ENCODE results near the gene PERCC1.

The PERCC1 gene

DNA sequence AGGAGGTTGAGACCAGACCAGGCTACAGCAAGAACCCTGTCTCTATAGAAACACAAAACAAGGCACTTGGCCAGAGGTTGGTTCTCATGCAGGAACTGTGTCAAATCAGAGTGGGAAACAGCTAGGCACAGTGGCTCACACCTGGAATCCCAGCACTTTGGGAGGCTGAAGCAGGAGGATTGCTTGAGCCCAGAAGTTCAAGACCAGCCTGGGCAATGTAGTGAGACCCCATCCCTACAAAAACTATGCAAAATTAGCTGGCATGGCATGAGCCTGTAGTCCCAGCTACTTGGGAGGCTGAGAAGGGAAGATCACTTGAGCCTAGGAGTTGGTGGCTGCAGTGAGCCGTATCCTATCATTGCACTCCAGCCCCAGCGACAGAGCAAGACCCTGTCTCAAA, 18.0 kb upstream of the PERCC1 start:
- DNase-seq (ENCODE audit: low read depth) = no peak

DNA sequence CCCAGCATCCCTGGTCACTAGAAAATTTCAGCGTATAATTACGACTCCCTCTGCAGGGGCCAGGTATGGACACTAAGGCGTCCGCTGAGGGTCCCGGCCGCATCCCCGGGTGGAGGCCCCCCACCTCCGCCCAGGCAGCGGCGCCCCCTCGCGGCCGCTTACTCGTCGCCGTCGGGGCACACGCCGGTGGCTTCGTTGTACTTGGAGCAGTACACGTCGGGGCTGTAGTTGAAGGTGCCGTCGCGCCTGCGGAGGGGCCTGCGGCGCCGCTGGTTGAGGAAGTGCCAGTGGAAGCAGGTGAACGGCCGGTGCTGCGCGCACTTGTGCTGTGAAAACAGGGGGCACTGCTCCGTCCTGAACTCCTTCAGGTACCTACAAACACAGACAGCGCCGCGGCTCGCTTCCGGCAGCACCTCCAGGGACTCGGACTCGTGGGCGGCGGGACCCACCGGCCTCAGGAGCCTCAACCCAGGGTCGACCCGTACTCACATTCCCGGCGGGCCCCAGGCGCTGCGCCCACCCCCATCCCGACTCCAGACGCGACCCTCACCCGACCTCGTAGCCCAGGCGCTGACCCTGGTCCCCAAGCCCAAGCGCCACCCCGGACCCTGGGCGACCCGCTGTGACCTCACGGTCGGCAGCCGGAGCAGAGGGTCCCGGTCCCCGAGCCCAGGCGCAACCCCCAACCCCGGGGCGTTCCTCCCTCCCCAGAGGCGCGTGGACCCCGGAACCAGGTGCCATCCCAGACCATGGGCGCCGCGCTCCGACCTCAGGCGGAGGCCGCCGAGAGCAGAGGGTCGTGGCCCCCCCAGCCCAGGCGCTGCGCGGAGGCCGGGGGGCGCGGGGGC, 17.0 kb upstream of the PERCC1 start:
- peak; percentile 44 for DNase-seq (ENCODE audit: low read depth)

DNA sequence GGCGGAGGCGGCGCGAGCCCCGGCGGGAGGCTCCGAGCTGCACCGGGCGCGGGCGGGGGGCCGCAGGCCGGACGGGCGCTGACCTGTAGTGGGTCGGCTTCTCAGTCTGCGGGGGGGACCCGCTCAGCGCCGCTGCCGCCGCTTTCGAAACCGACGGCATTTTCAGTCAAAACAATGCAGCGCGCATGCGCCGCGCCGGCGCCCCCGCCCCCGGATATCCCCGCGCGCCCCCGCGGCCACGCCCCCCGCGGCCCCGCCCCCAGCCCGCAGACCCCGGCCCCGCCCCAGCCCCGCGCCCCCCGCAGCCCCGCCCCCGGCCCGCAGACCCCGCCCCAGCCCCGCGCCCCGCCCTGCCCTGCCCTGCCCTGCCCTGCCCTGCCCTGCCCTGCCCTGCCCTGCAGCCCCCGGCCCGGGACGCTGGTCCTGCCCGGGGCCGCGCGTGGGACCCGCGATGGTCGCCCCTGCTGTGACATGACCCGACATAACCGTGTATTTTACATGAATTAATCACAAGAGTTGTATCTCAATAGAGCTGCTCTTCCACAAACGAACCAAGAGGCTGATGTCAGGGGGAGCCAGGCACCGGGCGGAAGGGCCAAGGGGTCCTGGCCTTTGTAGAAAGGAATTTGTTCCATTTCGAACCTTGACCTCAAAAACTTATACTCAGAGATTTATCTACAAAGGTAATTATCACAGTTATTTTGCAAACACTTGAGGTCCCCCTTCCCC, 16.2 kb upstream of the PERCC1 start, which contains the start of gene UNKL:
Gene UNKL, minus strand, starts transcription at position 173 of the 729 bp plus-strand sequence. Its CDS starts 13 bp downstream, at position 160.
- DNase-seq (ENCODE audit: low read depth) = peak; percentile 68

DNA sequence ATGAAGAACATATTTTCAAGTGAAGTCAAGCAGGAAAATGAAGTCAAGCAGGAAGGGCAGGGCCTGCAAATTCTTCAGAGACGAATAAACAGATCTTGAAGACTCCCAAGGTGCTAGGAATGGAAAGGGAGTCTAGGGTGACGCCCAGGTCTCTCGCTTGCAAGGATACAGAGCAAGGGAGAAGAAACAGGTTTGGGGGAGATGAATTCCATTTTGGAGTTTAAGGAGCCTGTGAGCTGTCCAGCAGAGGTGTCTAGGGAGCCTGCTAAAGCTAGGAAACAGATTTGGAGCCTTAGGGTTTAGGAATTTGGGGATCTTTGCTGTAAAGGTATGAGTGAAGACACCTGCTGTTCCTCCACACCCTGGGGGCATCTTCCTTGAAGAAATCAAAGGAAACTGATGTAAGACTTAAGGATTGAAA, 14.3 kb upstream of the PERCC1 start:
- DNase-seq (ENCODE audit: low read depth) = no peak

DNA sequence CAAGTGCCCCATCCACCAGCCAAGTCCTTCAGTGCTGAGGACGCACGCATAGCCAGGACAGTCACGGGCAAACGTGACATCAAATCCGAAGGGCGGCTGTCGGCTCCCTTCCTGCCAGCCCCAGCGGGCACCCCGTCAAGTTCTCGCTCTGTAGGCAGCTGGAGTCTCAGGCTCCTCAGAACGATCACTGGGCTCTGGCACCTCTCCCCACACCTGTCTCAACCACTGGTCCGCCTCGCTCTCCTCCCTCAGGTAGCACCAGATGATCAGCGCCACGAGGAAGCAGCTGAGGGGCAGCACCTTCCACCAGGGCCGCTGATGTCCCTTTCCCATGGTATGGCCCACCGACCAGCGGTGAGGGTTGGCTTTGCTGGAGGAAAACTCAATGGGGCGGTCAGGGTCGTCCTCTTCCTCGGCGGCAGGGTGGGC, 10.8 kb upstream of the PERCC1 start:
- no peak for DNase-seq (ENCODE audit: low read depth)

DNA sequence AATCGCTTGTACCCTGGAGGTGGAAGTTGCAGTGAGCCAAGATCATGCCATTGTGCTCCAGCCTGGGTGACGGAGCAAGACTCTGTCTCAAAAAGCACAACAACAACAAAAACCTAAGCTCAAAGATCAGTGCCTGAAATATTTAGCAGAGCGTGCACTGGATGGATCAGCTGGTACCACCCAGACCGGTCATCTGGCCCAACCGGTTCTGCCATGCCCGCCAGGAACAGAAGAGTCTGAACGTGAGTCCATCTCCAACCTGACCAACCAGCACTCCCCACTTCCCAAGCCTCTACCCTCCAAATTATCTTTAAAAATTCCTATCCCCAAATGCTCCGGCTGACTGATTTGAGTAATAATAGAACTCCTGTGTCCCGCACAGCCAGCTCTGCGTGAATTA, 8.8 kb upstream of the PERCC1 start:
- no peak for DNase-seq (ENCODE audit: low read depth)

DNA sequence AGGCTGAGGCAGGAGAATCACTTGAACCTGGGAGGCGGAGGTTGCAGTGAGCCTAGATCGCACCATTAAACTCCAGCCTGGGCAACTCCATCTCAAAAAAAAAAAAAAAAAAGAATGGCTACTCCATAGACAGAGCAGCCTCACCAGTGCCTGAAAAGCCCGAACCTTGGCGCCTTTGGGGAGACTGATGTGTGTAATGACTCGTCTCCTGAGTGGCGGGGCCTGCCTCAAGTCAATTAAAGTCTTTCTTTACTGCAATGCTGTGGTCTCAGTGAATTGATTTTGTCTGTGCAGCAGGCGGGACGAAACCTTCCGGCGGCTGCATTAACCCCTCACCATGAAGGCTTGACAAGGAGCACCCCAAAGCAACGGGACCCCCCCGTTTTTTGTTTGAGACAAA, 6.8 kb upstream of the PERCC1 start:
- no peak for DNase-seq (ENCODE audit: low read depth)

DNA sequence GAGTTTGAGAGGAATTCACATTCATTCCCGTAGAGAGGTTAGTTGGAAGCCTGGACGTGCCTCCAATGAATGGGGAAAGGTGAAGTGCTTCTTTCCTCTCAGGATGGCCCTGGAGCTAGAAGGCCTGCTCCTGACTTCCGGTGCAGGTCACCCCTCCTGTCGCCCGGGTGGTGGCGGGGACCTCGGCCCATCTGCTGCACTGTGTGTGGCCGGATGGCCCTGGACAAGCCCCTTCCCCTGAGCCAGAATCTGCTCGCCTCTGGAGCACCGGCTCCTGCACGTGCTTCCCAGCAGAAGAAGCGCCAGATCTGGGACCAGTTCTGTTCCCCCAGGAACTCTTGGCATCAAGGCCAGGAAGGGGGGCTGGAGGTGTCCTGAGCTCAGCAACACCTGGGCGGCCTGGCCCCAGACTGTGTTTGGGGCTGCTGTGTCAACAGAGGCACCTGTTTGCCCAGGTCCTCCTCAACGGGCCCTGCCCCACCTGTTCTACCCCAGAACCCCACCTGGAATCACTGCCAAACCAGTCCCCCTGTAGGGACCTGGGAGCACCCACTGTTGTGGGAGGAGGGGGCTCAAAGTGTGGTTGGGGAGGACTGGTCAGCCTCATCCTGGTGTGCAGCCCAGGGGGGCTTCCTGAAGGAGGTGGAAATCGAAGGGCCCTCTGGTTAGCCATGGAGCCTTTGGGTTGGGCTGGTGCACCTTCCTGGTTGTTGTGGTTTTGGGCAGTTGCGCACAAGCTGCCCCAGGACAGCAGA, 5.1 kb upstream of the PERCC1 start:
- no peak for DNase-seq (ENCODE audit: low read depth)

DNA sequence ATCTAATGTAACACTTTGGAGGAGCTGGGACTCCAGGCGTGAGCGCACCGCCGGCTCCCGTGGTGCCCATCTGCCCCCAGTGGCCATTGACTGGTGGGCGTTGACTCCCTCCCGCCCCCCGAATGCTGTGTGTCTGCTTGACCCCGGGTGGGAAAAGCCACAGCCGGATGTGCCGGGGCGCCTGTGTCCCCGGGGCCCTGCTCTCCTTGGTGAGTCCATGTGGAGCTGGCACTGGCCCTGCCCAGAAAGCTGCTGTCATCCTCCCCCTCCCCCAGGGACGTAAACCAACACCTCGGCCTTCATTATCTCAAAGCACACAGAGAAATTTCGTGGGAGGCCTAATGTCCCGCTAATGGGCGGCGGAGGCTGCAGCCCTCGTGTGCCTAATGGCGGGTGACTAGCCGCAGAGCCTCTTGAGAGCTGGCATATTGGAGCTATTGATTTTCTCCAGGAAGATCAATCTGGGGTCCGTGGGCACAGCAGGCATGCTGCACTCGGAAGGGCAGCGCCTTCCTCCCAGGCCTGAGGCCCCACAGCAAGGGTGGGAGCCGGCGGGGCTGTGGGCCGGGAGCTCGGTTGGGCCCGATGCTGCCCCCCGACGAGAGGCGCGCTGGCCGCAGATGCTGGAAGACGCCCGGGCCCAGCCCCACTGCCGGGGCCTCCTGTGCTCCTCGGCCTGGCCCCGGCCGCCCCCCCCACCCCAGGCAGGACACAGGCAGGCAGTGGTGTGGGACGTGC, 4.0 kb upstream of the PERCC1 start:
- DNase-seq (ENCODE audit: low read depth) = no peak

DNA sequence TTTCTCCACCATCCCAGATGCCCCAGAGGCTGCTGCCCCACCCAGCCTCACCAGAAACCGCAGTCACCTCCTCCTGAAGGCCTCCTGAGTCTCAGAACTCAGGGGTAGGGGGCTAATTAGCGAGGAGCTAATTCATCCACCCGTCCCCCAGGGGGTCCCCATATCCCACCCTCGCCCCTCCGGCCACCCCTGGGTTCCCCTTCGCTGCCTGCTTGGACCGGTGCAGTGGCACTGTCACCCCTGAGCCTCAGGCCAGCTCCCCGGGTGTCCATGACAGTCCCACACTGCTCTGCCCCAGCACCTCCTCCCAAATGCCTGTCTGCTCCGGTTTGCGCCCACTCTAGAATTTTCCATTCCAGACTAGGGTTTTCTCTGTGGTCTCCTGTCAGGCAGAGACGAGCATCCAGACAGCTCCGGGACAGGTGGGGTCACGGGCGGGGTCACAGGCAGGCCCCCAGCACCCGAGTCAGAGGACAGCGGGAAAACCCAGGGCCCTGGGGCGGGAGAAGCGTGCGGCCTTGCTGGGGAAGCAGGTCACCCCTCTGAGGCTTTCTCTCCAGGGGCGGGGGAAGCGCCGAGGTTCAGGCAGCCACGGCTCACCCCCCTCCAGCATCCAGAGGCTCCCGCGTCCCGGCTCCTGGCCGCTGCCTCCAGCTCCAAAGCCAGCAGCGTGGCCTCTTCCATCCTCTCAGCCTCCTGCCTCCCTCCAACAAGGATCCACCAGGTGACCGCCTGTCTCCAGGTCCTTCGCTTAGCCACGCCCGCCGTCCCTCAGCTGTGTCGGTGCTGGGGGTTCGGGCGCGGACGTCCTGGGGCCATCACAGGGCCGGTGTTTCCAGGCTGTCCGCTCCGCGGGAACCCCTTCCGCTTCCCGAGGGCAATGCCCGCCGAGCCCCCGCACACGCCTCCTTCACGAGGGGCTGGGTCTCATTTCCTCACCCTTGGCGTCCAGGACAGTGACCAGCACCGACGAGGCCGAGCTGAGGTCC, 3.1 kb upstream of the PERCC1 start:
- DNase-seq (ENCODE audit: low read depth) = no peak

DNA sequence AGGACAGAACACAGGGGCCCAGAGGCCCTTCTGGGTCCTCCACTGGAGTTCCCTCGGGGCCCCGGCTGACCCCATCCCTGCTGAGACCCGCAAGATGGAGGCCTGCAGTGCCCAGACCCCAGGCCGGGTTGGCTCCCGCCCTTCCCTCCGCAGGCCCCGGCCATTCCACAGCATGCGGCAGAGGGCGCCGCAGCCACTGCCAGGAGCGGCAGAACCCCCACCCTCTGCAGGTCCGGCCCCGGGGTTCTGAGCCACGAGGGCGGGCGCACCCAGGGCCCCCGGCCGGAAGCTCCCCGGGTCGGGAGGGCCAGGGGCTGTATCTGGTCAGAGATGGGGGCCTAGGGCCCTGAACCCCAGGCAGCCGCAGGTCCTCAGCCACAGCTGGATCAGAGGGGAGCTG, 2.4 kb upstream of the PERCC1 start:
- peak; percentile 35 for DNase-seq (ENCODE audit: low read depth)

DNA sequence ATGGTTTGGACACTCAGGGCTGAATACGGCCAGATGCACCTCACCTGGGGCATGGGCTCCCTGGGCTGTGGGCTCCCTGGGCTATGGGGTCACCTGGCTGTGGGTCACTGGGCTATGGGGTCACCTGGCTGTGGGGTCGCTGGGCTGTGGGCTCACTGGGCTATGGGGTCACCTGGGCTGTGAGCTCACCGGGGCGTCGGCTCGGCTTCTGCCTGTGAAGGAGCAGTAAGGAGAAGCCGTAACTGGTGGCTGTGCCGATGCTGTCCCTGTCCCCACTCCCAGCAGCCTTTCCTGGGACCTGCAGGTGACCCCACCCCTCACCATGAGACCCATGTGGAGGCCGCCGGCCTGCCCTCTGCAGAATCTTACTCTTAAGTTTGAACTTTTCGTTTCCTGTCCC, 1.9 kb upstream of the PERCC1 start:
- no peak for DNase-seq (ENCODE audit: low read depth)

DNA sequence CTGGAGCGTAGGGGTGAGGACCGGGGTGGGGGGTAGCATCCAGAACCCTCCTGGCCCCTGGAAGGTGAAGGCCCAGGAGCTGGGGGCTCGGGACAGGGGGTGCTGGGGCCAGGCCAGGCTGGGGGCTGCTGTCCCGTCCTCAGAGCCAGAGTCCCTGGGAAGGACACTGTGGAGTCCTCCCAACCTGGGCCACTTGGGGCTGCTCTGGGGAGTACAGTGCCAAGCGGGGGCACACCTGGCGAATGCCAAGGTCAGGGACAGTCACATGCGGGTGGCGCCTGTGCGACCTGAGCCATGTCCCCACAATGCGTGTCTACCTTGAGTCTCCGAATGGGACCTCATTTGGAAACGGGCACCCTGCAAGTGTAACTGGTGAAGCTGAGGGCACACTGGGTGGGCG, 1.2 kb upstream of the PERCC1 start:
- no peak for DNase-seq (ENCODE audit: low read depth)

DNA sequence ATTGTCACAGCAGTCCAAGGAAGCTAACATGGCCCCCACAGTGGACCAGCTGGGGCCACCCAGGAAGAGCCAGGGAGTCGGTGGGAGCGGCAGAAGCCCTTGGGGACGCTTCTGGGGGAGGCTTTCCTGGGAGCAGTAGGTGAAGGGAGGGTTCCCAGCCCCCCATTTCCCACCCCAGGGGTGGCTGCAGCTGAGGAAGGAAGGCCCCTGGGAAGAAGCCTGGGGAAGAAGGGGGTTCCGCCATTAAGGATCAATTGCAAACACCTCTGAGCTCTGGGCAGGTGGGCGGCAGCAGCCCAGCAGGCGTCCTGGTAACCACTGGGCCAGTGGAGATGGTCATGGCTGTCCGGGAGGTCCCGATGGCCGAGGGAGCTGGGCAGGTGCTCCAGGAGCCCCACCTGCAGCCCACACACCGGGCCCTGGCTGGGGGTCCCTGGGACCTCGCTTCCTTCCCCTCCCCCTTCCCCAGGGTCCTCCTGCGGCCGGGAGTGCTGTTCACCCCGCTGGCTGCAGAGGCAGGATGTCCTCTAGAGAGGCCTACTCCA, 592 bp upstream of the PERCC1 start:
- DNase-seq (ENCODE audit: low read depth) = no peak

DNA sequence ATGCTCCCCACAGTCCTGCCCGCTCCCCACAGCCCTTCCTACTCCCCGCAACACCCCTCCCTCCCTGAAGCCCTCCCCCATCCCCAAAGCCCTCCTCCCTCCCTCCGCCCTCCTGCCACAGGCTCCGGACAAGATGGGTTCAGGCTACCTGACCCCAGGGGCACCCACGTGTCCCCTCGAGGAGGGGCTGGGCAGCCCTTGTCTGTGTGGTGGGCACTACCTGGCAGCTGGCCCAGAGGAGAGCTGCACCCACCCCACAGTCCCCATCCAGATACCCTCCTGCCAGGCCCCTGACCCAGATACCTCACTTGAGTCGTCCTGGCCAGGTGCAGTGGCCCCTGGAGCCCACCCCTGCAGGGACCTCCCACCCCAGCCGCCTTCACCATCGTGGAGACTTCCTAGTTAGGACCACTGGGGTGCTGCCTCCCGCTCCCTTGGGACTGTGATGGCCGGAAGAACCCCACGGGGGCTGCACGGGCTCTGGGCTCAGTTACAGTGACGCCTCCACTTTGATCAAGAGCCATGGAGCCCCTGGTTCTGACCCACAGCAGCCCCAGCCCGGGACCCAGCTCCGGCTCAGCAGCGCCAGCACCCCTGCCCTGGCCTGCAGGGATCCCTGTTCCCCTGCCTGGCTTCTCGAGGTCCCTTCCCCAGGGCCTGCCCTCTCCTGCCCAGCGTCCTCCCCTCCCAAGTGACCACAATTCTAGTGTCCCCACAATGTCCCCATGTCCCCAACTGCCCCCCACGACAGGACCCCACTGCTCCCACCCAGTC, 806 bp downstream of the PERCC1 start:
- no peak for DNase-seq (ENCODE audit: low read depth)

DNA sequence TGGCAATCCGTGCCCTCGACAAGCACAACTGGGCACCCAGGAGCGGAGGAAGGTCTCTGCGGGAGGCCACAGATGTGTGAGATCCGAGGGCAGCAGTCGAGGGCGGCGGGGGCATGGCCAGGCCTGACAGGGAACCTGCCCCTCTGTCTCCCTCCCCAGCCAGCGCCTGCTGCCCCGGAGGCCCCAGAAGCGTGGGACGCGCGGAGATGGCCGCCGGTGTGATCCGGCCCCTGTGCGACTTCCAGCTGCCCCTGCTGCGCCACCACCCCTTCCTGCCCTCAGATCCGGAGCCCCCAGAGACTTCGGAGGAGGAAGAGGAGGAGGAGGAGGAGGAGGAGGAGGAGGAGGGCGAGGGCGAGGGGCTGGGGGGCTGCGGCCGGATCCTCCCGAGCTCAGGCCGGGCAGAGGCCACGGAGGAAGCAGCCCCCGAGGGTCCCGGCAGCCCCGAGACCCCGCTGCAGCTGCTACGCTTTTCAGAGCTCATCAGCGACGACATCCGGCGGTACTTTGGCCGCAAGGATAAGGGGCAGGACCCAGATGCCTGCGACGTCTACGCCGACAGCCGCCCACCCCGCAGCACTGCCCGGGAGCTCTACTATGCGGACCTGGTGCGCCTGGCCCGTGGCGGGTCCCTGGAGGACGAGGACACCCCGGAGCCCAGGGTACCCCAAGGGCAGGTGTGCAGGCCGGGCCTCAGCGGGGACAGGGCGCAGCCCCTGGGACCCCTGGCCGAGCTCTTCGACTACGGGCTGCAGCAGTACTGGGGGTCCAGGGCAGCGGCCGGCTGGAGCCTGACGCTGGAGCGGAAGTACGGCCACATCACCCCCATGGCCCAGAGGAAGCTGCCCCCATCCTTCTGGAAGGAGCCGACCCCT, 1.7 kb downstream of the PERCC1 start:
- DNase-seq (ENCODE audit: low read depth) = no peak

DNA sequence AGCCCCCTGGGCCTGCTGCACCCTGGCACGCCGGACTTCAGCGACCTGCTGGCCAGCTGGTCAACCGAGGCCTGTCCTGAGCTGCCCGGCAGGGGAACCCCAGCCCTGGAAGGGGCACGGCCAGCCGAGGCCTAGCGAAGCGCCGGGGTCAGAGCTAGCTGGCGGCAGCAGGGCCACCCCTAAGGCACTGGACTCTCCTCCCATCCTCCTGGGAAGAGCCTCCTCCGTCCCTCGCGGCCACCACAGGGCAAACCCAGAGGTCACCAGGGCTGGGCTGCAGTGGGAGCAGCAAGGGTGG, 2.3 kb downstream of the PERCC1 start:
- DNase-seq (ENCODE audit: low read depth) = no peak

DNA sequence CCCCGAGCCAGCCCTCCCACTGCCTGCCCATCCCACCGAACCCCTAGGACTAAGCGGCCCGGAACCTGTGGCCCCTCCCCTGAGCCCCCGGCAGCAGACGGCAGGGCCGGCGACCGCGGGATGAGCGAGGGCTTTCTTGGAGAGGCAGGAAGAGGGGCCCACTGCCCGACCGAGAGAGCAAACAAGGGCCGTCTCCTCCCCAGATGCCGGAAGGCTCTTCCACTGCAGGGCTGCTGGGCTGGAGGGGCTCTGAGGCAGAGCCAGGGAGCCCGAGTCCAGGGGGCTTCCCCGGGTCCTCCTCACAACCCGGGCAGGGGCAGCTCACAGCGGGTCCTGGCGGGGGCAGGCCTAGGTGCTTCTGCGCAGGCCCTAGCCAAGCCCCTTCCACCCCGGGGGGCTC, 2.9 kb downstream of the PERCC1 start:
- no peak for DNase-seq (ENCODE audit: low read depth)

Measured in stimulated activated CD8-positive, alpha-beta memory T cell treated with anti-CD3 and anti-CD28 coated beads, Interleukin-4, amount 100 ng/mL, for 24 hours (primary cell).